GM19099 (cell line): ENCODE data around the gene KREMEN1.

Source experiments
- POLR2A ChIP-seq: IDR thresholded peaks from 3 replicates; pipeline ENCODE4 v1.6.1; 2011; ENCODE audit warnings: low read depth; ENCODE audit not compliant: insufficient read length; ENCODE audit errors: extremely low read depth

The KREMEN1 gene

DNA sequence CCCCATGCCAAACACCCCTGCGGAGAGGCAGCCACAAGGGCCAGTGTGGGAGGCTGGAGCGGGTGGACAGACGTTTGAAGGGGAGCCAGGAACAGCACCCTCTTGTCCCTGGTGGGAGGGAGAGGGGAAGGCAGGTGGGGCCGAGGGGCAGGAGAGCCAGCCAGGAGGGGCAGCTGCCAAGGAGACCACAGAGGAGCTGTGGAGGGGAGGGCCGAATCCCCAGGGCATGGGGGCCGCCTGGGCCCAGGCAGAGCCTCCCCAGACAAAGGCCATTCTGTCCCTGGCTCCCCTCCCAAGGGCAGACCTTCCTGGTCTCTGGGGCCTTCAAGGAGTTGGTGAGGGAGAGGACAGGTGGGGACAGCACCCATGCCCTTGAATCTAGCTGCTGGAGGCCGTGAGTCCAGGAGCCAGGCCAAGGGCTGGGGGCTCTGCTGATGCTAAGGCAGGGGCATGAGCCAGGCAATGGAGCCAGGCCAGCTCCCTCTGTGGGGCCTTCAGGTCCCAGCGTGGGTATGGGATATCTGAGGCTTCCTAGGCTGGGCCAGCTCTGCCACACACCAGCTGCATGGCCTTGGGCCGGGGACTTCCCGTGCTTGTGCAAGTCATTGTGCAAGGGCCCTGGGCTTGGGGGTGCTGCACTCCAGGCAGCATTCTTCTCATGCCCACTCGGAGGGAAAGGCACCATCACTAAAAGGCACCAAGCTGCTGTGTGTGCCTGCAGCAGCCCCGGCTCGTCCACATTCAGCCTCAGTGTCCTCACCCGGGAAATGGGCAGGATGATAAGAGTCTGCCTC lies 144.2 kb downstream of the KREMEN1 start:
- TF ChIP-seq POLR2A, result no peak
